AG10803 (cell line): Measurements from ENCODE around the gene BPI.

Source experiments
- DNase-seq: peaks from one replicate; pipeline ENCODE4 v3.0.0; 2010; ENCODE audit warnings: low read depth
- H3K4me3 ChIP-seq: 2 replicates; pipeline ENCODE4 v1.5.1; 2011; ENCODE audit warnings: mild to moderate bottlenecking, low read length, control low read depth
- CTCF ChIP-seq: conservative IDR thresholded peaks from 2 replicates; pipeline ENCODE4 v1.5.1; 2011; ENCODE audit warnings: mild to moderate bottlenecking, low read length, control low read depth, inconsistent platforms

Gene BPI

GRCh38 chr20:38269715-38270114 lies 34.2 kb upstream of the BPI start:
- no peak for TF ChIP-seq CTCF
- DNase-seq = no peak

GRCh38 chr20:38270869-38271605 lies 32.9 kb upstream of the BPI start:
- peak; percentile 89 for DNase-seq
- TF ChIP-seq CTCF = no peak

More at GRCh38 chr20:38269715-38270114, 34.2 kb upstream of the BPI start:
- H3K4me3 ChIP-seq = no peak overlapping the region

GRCh38 chr20:38271608-38272120 lies 32.3 kb upstream of the BPI start:
- H3K4me3 ChIP-seq = no peak overlapping the region
- no peak for DNase-seq

More at GRCh38 chr20:38270869-38271605, 32.9 kb upstream of the BPI start:
- no peak overlapping the region for H3K4me3 ChIP-seq

GRCh38 chr20:38272398-38272797 lies 31.6 kb upstream of the BPI start:
- peak; percentile 64 for DNase-seq
- no peak overlapping the region for H3K4me3 ChIP-seq
- no peak for TF ChIP-seq CTCF

More at GRCh38 chr20:38271608-38272120, 32.3 kb upstream of the BPI start:
- TF ChIP-seq CTCF = no peak

- H3K4me3 ChIP-seq = no peak overlapping the region
- DNase-seq = peak; percentile 54
- TF ChIP-seq CTCF = no peak
Measured at GRCh38 chr20:38272961-38273360, 31.0 kb upstream of the BPI start.

- DNase-seq = peak; percentile 83
- no peak for TF ChIP-seq CTCF
- no peak overlapping the region for H3K4me3 ChIP-seq
Measured at GRCh38 chr20:38275815-38276550, 28.0 kb upstream of the BPI start.
